Right atrium auricular region (tissue), 2 donors: Measurements from ENCODE around the gene PGA4. TPM values are rescaled to one million over a fixed set of nuclear protein-coding genes. Genes with fewer than 3 reads are reported as not detected.
"Not testable (repeated sequence)": the region's sequence is repeated elsewhere in the genome, so short reads cannot be mapped to it uniquely, and the experiment has no call there.

Source experiments
- DNase-seq: peaks from one replicate; pipeline ENCODE4 v3.0.0-alpha.2; 2019; ENCODE audit warnings: low spot score
- H3K27ac ChIP-seq, 2 donors: fragments of 200-600 bp; sonication (generic); 1 replicate in 1 of 2; 2 replicates in 1 of 2; pipeline ENCODE4 v1.5.1; 2016 to 2019
- H3K27me3 ChIP-seq, 2 donors: fragments of 200-600 bp; sonication (generic); one replicate each; pipeline versions ENCODE4 v1.5.1 to v1.6.0; 2017 to 2019
- H3K36me3 ChIP-seq: fragments of 200-600 bp; sonication (generic); one replicate; pipeline ENCODE4 v1.5.1; 2016
- H3K4me1 ChIP-seq, 2 donors: fragments of 200-600 bp; sonication (generic); one replicate each; pipeline versions ENCODE4 v1.5.1 to v1.6.0; 2017 to 2019
- H3K4me3 ChIP-seq, 2 donors: fragments of 200-600 bp; sonication (generic); 1 replicate in 1 of 2; 2 replicates in 1 of 2; pipeline ENCODE4 v1.5.1; 2017 to 2019; ENCODE audit warnings: mild to moderate bottlenecking in 1 of 2, moderate library complexity in 1 of 2
- H3K9me3 ChIP-seq, 2 donors: fragments of 200-600 bp; sonication (generic); one replicate each; pipeline ENCODE4 v1.5.1; 2019
- CTCF ChIP-seq, 2 donors: fragments of 200-600 bp; sonication (generic); IDR thresholded peaks; one replicate each; pipeline ENCODE4 v1.5.1; 2019; ENCODE audit warnings: antibody characterized with exemption in 2 of 2
- total RNA-seq, 2 donors: library from RNA; depleted of rRNA; stranded (reverse); fragments of >200 nt; gene quantifications; one replicate each; pipeline ENCODE4 v1.1.0, GENCODE V29; 2016

The PGA4 gene
- total RNA-seq, 2 donors from 2014 or later = 0.56 TPM; not detected in 1

- Histone ChIP-seq H3K27ac (no peak overlapping the region), H3K36me3 (no peaks in the 10 kb centered on the region), H3K27me3 (no peaks in the 10 kb centered on the region), H3K4me1 (no peaks in the 10 kb centered on the region), H3K4me3 (no peak overlapping the region), H3K9me3 (no peaks in the 10 kb centered on the region)
- no peak for TF ChIP-seq CTCF (IDR thresholded peaks at IDR 0.05)
- DNase-seq = no peak
These were observed 45.7 kb upstream of the PGA4 start for GRCh38 chr11:61176446-61176845.

GRCh38 chr11:61180205-61180604, 41.9 kb upstream of the PGA4 start:
- H3K4me1 ChIP-seq, H3K9me3 ChIP-seq, H3K27me3 ChIP-seq, H3K27ac ChIP-seq, H3K4me3 ChIP-seq, H3K36me3 ChIP-seq, DNase-seq: not testable (repeated sequence)

GRCh38 chr11:61181489-61181888, 40.7 kb upstream of the PGA4 start:
- no peak overlapping the region for H3K27ac ChIP-seq
- TF ChIP-seq CTCF (IDR thresholded peaks at IDR 0.05) = no peak
- no peak for DNase-seq
- H3K4me3 ChIP-seq = no peak overlapping the region
- H3K36me3 ChIP-seq = no peaks in the 10 kb centered on the region
- no peaks in the 10 kb centered on the region for H3K27me3 ChIP-seq
- no peaks in the 10 kb centered on the region for H3K4me1 ChIP-seq
- no peaks in the 10 kb centered on the region for H3K9me3 ChIP-seq

GRCh38 chr11:61183645-61184044, 38.5 kb upstream of the PGA4 start:
- Histone ChIP-seq H3K27me3 (no peaks in the 10 kb centered on the region), H3K36me3 (no peaks in the 10 kb centered on the region), H3K27ac (no peak overlapping the region), H3K9me3 (no peaks in the 10 kb centered on the region), H3K4me1 (no peaks in the 10 kb centered on the region), H3K4me3 (no peak overlapping the region)
- no peak for TF ChIP-seq CTCF (IDR thresholded peaks at IDR 0.05)
- no peak for DNase-seq

- Histone ChIP-seq H3K4me3 (no peak overlapping the region), H3K4me1 (no peaks in the 10 kb centered on the region), H3K27me3 (no peaks in the 10 kb centered on the region), H3K36me3 (no peaks in the 10 kb centered on the region), H3K9me3 (no peaks in the 10 kb centered on the region), H3K27ac (no peak overlapping the region)
- no peak for TF ChIP-seq CTCF (IDR thresholded peaks at IDR 0.05)
- no peak for DNase-seq
These were observed 35.6 kb upstream of the PGA4 start for GRCh38 chr11:61186504-61186903.

- TF ChIP-seq CTCF (IDR thresholded peaks at IDR 0.05) = peak; percentile 91 to 92
- Histone ChIP-seq H3K9me3 (no peaks in the 10 kb centered on the region), H3K4me1 (no peaks in the 10 kb centered on the region), H3K36me3 (no peaks in the 10 kb centered on the region), H3K27ac (no peak overlapping the region), H3K4me3 (no peak overlapping the region), H3K27me3 (no peaks in the 10 kb centered on the region)
- peak; percentile 85 for DNase-seq
These were observed 34.5 kb upstream of the PGA4 start for GRCh38 chr11:61187505-61188130.
